Right lobe of liver (tissue), 4 donors: ENCODE data around the gene SYTL1.

ENCODE experiments used
- CTCF ChIP-seq, 4 donors: fragments of 200-600 bp in 3 of 4; fragments of 450-650 bp in 1 of 4; IDR thresholded peaks; one replicate each; pipeline versions ENCODE4 v1.5.1 to v1.8.0; 2016 to 2022; ENCODE audit warnings: antibody characterized with exemption in 4 of 4, mild to moderate bottlenecking in 2 of 4
- POLR2A ChIP-seq: fragments of 450-650 bp; IDR thresholded peaks from one replicate; pipeline ENCODE4 v1.6.1; 2017; ENCODE audit warnings: antibody characterized with exemption, mild to moderate bottlenecking
- donor health status: DM: no; HTN: no; CAD: no.
- donor health status: DM: no; HTN: no; CAD: no.
- donor health status: DM: no; HTN: yes; CAD: no.

DNA sequence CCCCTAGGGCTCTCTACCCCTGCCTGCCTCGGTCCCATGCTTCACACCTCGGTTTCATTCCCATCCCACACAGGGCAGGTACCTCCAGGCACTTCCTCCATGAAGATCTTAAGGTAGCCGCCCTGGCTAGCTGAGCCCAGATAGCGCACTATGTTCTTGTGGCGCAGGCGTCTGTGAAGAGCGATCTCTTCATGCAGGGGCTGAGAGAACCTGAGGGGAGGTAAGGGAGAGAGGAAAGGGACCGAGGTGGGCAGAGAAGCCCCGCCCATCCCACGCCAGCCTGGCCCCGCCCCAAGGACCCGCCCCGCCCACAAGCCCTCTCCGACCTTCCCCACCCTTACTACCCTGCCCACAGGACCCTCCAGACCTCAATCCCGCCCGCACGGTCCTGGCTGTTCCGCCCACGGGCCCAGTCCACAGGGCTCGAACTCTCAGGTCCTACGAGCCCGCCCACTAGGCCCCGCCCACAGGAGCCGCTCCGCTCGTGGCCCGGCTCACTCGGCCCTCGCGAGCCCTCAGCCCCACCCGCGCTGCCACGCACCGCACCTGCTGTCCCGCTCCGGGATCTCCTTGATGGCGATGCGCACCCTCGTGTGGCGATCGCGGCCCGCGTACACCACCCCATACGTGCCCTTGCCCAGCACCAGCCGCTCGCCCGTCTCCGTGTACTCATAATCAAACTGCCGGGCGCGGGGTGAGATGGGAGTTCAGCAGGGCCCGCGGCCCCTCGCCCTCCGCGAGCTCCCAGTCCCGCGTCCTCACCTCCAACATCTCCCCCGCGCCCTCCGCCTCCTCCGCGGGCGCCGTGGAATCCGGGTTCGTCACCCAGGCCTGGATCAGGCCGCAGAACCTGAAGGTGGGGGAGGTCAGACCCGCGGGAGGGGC, 18.6 kb downstream of the SYTL1 start:
- TF ChIP-seq CTCF (IDR thresholded peaks at IDR 0.05) (no peak), POLR2A (no peak)
